ENCODE measurements around the gene ME2. TPM values are rescaled to one million over a fixed set of nuclear protein-coding genes. Genes with fewer than 3 reads are reported as not detected.
"Not testable (repeated sequence)": the region's sequence is repeated elsewhere in the genome, so short reads cannot be mapped to it uniquely, and the experiment has no call there.

ME2 gene
- total RNA-seq, 4 donors from 2014 or later = 46.1 to 62.8 (median 55.0) TPM

- Histone ChIP-seq H3K36me3 (peaks cover 0 to 57% (median 25%) of the 10 kb centered on the region in 4 donors), H3K4me3 (no peak overlapping the region), H3K27me3 (no peaks in the 10 kb centered on the region), H3K27ac (replicated peaks in 1 of 4) (no peak overlapping the region), H3K4me1 (no peaks in the 10 kb centered on the region), H3K9me3 (no peaks in the 10 kb centered on the region)
- TF ChIP-seq POLR2A (IDR thresholded peaks at IDR 0.05; ENCODE audit: low read depth) (no peak), POLR2AphosphoS5 (IDR thresholded peaks at IDR 0.05) (no peak), CTCF (IDR thresholded peaks at IDR 0.05) (no peak), EP300 (IDR thresholded peaks at IDR 0.05) (no peak)
- intact Hi-C loops (cut with DNase I) = no loop called here
- 84% methylated on average over 4 of the region's 4 CpGs for WGBS
- DNase-seq (ENCODE audit: extremely low spot score) = no peak
Measured at GRCh38 chr18:50944245-50944932, 65.5 kb downstream of the ME2 start.

GRCh38 chr18:50945918-50946317, 67.0 kb downstream of the ME2 start:
- WGBS = 96% methylated on average over 2 of the region's 2 CpGs
- peaks cover 0 to 47% (median 21%) of the 10 kb centered on the region in 4 donors for H3K36me3 ChIP-seq
- H3K9me3 ChIP-seq; H3K27ac ChIP-seq (replicated peaks in 1 of 4); H3K4me3 ChIP-seq; H3K4me1 ChIP-seq; H3K27me3 ChIP-seq; DNase-seq (ENCODE audit: extremely low spot score); intact Hi-C loops (cut with DNase I): not testable (repeated sequence)

- no peak for DNase-seq (ENCODE audit: extremely low spot score)
- Histone ChIP-seq H3K4me1 (no peaks in the 10 kb centered on the region), H3K9me3 (no peaks in the 10 kb centered on the region), H3K27me3 (no peaks in the 10 kb centered on the region), H3K27ac (replicated peaks in 1 of 4) (no peak overlapping the region), H3K36me3 (peaks cover 0 to 39% (median 20%) of the 10 kb centered on the region in 4 donors), H3K4me3 (no peak overlapping the region)
- 65% methylated on average over 1 of the region's 1 CpG for WGBS
- intact Hi-C loops (cut with DNase I) = no loop called here
- TF ChIP-seq CTCF (IDR thresholded peaks at IDR 0.05) (no peak), EP300 (IDR thresholded peaks at IDR 0.05) (no peak), POLR2A (IDR thresholded peaks at IDR 0.05; ENCODE audit: low read depth) (no peak), POLR2AphosphoS5 (IDR thresholded peaks at IDR 0.05) (no peak)
Measured at GRCh38 chr18:50947899-50948298, 69.0 kb downstream of the ME2 start.

GRCh38 chr18:50949185-50949584, 70.3 kb downstream of the ME2 start:
- no peak overlapping the region for H3K27ac ChIP-seq (replicated peaks in 1 of 4)
- WGBS = 95% methylated on average over 6 of the region's 6 CpGs
- TF ChIP-seq EP300 (IDR thresholded peaks at IDR 0.05) (no peak), POLR2A (IDR thresholded peaks at IDR 0.05; ENCODE audit: low read depth) (no peak), POLR2AphosphoS5 (IDR thresholded peaks at IDR 0.05) (no peak), CTCF (IDR thresholded peaks at IDR 0.05) (no peak)
- H3K4me3 ChIP-seq = no peak overlapping the region
- H3K27me3 ChIP-seq = no peaks in the 10 kb centered on the region
- no peaks in the 10 kb centered on the region for H3K9me3 ChIP-seq
- no peaks in the 10 kb centered on the region for H3K4me1 ChIP-seq
- intact Hi-C loops (cut with DNase I) = no loop called here
- peaks cover 0 to 29% (median 12%) of the 10 kb centered on the region in 4 donors for H3K36me3 ChIP-seq
- no peak for DNase-seq (ENCODE audit: extremely low spot score)

- no peak for DNase-seq (ENCODE audit: extremely low spot score)
- no peaks in the 10 kb centered on the region for H3K27me3 ChIP-seq
- no peaks in the 10 kb centered on the region for H3K4me1 ChIP-seq
- no peak overlapping the region for H3K4me3 ChIP-seq
- 84% methylated on average over 3 of the region's 4 CpGs for WGBS
- intact Hi-C loops (cut with DNase I) = no loop called here
- no peak overlapping the region for H3K27ac ChIP-seq (replicated peaks in 1 of 4)
- H3K9me3 ChIP-seq = no peaks in the 10 kb centered on the region
- peaks cover 0 to 16% (median 2%) of the 10 kb centered on the region in 4 donors for H3K36me3 ChIP-seq
- TF ChIP-seq POLR2A (IDR thresholded peaks at IDR 0.05; ENCODE audit: low read depth) (no peak), CTCF (IDR thresholded peaks at IDR 0.05) (no peak), EP300 (IDR thresholded peaks at IDR 0.05) (no peak), POLR2AphosphoS5 (IDR thresholded peaks at IDR 0.05) (no peak)
Measured at GRCh38 chr18:50950626-50951025, 71.7 kb downstream of the ME2 start.
